ENCODE data around the gene CCDC43.

Gene CCDC43

DNA sequence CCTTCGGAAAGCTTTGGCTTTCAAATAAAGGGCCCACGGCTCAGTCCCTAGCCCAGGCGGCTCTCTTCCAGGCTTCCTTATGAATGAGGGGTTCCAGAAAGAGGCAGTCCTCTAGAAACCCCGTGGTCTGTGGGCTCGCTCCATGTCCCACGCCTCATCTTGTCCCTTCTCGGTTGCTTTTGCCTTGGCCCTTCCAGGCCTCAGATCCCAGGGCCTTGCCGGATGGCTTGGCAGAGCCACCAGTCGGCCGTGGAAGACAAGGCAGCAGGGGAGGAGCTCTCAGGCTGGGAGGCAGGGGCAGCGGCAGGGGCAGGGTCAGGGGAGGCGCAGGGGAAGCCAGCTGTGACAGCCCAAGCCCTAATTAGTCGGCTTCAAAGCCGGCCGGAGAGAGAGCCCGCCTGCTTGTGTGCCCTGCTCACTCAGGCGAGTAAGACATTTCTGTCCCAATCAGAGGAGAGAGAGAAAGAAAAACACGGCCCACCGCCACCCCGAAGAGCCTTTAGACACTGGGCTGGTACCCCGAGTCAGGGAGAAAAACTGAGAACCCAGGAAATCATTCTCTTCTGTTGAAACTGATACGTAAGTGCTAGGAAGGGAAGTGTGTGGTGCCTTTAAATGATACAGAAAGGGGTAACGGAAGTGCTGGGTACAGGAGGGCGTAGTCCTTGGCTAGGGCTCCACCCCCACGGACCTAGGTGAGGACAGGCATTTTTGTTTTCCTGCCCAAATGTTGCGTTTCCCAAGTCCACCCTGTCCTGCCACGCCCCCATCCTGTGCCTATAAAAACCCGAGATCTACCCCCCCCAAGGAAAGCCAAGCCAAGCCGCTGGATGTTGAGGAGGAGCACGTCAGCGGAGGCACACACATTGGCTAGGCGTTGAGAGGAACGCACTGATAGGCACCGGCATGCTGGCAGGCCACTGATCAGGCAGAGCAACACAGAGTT lies 61.1 kb downstream of the CCDC43 start:
- H3K9me2 ChIP-seq (replicated peaks; ENCODE audit: insufficient read depth, low read length): no peaks in the 10 kb centered on the region
- H3K79me2 ChIP-seq (ENCODE audit: insufficient read depth, low read length): no peaks in the 10 kb centered on the region
- no peaks in the 10 kb centered on the region for H3K27me3 ChIP-seq (ENCODE audit: low read length)
- H3F3A ChIP-seq (ENCODE audit: insufficient read depth): no peaks in the 10 kb centered on the region
- TF ChIP-seq, protein P1, sequence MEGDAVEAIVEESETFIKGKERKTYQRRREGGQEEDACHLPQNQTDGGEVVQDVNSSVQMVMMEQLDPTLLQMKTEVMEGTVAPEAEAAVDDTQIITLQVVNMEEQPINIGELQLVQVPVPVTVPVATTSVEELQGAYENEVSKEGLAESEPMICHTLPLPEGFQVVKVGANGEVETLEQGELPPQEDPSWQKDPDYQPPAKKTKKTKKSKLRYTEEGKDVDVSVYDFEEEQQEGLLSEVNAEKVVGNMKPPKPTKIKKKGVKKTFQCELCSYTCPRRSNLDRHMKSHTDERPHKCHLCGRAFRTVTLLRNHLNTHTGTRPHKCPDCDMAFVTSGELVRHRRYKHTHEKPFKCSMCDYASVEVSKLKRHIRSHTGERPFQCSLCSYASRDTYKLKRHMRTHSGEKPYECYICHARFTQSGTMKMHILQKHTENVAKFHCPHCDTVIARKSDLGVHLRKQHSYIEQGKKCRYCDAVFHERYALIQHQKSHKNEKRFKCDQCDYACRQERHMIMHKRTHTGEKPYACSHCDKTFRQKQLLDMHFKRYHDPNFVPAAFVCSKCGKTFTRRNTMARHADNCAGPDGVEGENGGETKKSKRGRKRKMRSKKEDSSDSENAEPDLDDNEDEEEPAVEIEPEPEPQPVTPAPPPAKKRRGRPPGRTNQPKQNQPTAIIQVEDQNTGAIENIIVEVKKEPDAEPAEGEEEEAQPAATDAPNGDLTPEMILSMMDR (IDR thresholded peaks at IDR 0.05; ENCODE audit: insufficient read depth, low read length, poor library complexity, severe bottlenecking): no peak
- no peak for TF ChIP-seq EZH2phosphoT487 (conservative IDR thresholded peaks at IDR 0.05; ENCODE audit: low read length)
- H3K27ac ChIP-seq (ENCODE audit: low read depth, low read length): peak overlapping the region; percentile 82
- H3K36me3 ChIP-seq (ENCODE audit: low read length): no peaks in the 10 kb centered on the region
- H3K9ac ChIP-seq (ENCODE audit: low read length): peak overlapping the region; percentile 50
- H2AFZ ChIP-seq (ENCODE audit: low read depth, low read length, severe bottlenecking): peak overlapping the region; percentile 95
- peak overlapping the region; percentile 87 for H3K4me2 ChIP-seq (ENCODE audit: low read depth, low read length, poor library complexity, severe bottlenecking)
- H4K20me1 ChIP-seq (ENCODE audit: low read depth, low read length): no peaks in the 10 kb centered on the region
- no peaks in the 10 kb centered on the region for H3K9me3 ChIP-seq (ENCODE audit: insufficient read depth, low read length)
- peak overlapping the region; percentile 48 for H3K4me3 ChIP-seq (ENCODE audit: insufficient read depth, low read length, poor library complexity, severe bottlenecking)

DNA sequence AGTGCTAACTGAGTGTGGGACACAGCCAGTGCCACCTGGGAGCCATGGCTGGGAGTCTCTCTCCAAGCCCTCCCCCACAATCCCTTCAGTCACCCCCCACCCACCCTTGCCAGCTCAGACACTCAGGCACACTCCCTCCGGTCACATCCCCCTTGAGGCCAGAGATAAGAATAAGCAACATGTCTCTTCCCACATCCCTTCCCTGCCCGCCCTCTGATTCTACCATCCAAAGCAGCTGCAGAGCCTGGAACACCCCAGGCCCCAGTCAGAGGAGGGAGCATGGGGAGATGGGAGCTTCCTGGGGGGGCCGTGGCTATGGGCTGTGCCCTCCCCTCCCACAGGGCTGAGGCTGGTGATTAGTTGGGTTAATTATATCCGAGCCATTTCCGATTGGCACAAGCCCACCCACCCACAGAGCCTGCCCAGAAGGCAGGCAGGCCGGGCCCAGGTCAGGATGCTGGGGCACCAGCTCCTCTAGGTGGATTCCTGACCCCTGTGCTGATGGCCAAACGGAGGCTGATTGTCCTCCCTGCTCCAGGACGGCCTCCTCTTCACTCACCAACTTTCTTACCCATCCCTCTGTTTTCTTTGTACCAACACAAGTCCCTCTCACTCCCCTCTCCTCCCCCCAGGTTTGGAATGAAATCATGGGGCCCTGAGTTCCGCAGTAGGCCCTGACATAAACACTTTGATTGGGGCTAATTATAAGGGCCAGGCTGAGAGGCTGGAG lies 61.9 kb downstream of the CCDC43 start:
- Histone ChIP-seq H3K9ac (ENCODE audit: low read length) (peak overlapping the region; percentile 50), H3K4me3 (ENCODE audit: insufficient read depth, low read length, poor library complexity, severe bottlenecking) (no peak overlapping the region), H2AFZ (ENCODE audit: low read depth, low read length, severe bottlenecking) (peak overlapping the region; percentile 95), H3K9me2 (replicated peaks; ENCODE audit: insufficient read depth, low read length) (no peaks in the 10 kb centered on the region), H3K9me3 (ENCODE audit: insufficient read depth, low read length) (no peaks in the 10 kb centered on the region), H3K36me3 (ENCODE audit: low read length) (no peaks in the 10 kb centered on the region), H3K27me3 (ENCODE audit: low read length) (no peaks in the 10 kb centered on the region), H3K27ac (ENCODE audit: low read depth, low read length) (peak overlapping the region; percentile 82; the same call in 1 of the 2 replicates), H3K4me2 (ENCODE audit: low read depth, low read length, poor library complexity, severe bottlenecking) (peak overlapping the region; percentile 87), H3K79me2 (ENCODE audit: insufficient read depth, low read length) (no peaks in the 10 kb centered on the region), H3F3A (ENCODE audit: insufficient read depth) (no peaks in the 10 kb centered on the region), H4K20me1 (ENCODE audit: low read depth, low read length) (no peaks in the 10 kb centered on the region)
- TF ChIP-seq, protein P1 (IDR thresholded peaks at IDR 0.05; ENCODE audit: insufficient read depth, low read length, poor library complexity, severe bottlenecking): no peak
- TF ChIP-seq EZH2phosphoT487 (conservative IDR thresholded peaks at IDR 0.05; ENCODE audit: low read length): no peak
